SK-N-SH treated with all-trans-retinoic acid at 6 μM for 48 hours (cell line): Measurements from ENCODE around the gene PPP1CA.

ENCODE experiments used
- ESRRG ChIP-seq: fragments of 250-450 bp; sonication (Bioruptor Pico); IDR thresholded peaks from 2 replicates; pipeline ENCODE4 v1.6.1; 2021; ENCODE audit warnings: mild to moderate bottlenecking
- GLIS3 ChIP-seq: fragments of 250-450 bp; sonication (Bioruptor Pico); IDR thresholded peaks from 2 replicates; pipeline ENCODE4 v1.5.0; 2020; ENCODE audit warnings: mild to moderate bottlenecking, moderate library complexity
- OSR1 ChIP-seq: fragments of 250-450 bp; sonication (Bioruptor Pico); IDR thresholded peaks from 2 replicates; pipeline ENCODE4 v1.8.0; 2022; ENCODE audit warnings: moderate library complexity, mild to moderate bottlenecking, inconsistent platforms
- RARB ChIP-seq: fragments of 250-450 bp; sonication (Bioruptor Pico); IDR thresholded peaks from 2 replicates; pipeline ENCODE4 v1.8.0; 2021; ENCODE audit warnings: mild to moderate bottlenecking, moderate library complexity
- TOX ChIP-seq: fragments of 250-450 bp; sonication (Bioruptor Pico); IDR thresholded peaks from 2 replicates; pipeline ENCODE4 v1.8.0; 2021; ENCODE audit warnings: mild to moderate bottlenecking, moderate library complexity, borderline replicate concordance
- TF ChIP-seq, protein P1 (sequence below): fragments of 250-450 bp; sonication (Bioruptor Pico); IDR thresholded peaks from 2 replicates; pipeline ENCODE4 v1.5.1; 2021; ENCODE audit warnings: mild to moderate bottlenecking, moderate library complexity

DNA sequence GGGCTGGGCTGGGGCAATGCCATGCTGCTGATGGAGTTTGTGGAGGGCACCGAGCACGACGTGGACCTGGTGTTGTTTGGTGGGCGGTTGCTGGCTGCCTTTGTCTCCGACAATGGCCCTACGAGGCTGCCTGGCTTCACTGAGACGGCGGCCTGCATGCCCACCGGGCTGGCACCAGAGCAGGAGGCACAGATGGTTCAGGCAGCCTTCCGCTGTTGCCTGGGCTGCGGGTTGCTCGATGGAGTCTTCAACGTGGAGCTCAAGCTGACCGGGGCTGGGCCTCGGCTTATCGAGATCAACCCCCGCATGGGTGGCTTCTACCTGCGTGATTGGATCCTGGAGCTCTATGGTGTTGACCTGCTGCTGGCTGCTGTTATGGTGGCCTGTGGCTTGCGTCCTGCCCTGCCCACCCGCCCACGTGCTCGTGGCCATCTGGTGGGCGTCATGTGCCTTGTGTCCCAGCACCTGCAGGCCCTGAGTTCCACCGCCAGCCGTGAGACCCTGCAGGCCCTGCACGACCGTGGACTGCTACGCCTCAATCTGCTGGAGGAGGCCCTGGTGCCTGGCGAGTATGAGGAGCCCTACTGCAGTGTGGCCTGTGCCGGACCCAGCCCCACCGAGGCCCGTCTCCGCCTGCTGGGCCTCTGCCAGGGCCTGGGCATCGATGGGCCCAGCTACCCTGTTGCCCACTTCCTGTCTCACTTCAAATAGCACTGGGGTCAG lies 22.4 kb upstream of the PPP1CA start:
- TF ChIP-seq TOX (CRISPR knock-in tag) (no peak), GLIS3 (no peak), ESRRG (CRISPR knock-in tag) (no peak), OSR1 (CRISPR knock-in tag) (no peak), RARB (no peak)
- TF ChIP-seq, protein P1, sequence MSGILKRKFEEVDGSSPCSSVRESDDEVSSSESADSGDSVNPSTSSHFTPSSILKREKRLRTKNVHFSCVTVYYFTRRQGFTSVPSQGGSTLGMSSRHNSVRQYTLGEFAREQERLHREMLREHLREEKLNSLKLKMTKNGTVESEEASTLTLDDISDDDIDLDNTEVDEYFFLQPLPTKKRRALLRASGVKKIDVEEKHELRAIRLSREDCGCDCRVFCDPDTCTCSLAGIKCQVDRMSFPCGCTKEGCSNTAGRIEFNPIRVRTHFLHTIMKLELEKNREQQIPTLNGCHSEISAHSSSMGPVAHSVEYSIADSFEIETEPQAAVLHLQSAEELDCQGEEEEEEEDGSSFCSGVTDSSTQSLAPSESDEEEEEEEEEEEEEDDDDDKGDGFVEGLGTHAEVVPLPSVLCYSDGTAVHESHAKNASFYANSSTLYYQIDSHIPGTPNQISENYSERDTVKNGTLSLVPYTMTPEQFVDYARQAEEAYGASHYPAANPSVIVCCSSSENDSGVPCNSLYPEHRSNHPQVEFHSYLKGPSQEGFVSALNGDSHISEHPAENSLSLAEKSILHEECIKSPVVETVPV (CRISPR knock-in tag), result no peak
